DMS114 treated with DMSO at 0.1 percent for 48 hours (cell line): Measurements from ENCODE around the gene AGPAT4.

ENCODE experiments used
- DNase-seq: peaks from one replicate; lab custom pipeline; 2025; ENCODE audit not compliant: unreplicated experiment; lab: John Stamatoyannopoulos, UW

Gene AGPAT4

GRCh38 chr6:161141173-161141572, 132.7 kb downstream of the AGPAT4 start:
- no peak for DNase-seq

- DNase-seq, result no peak
Measured at GRCh38 chr6:161140554-161140875, 133.3 kb downstream of the AGPAT4 start.

GRCh38 chr6:161139766-161140553, 133.9 kb downstream of the AGPAT4 start:
- DNase-seq, result no peak

GRCh38 chr6:161139304-161139765, 134.5 kb downstream of the AGPAT4 start:
- DNase-seq, result no peak

GRCh38 chr6:161138543-161139303, 135.1 kb downstream of the AGPAT4 start:
- no peak for DNase-seq

- DNase-seq, result no peak
Measured at GRCh38 chr6:161137839-161138542, 135.9 kb downstream of the AGPAT4 start.

GRCh38 chr6:161137320-161137719, 136.5 kb downstream of the AGPAT4 start:
- no peak for DNase-seq

- no peak for DNase-seq
Measured at GRCh38 chr6:161136655-161137054, 137.2 kb downstream of the AGPAT4 start.

GRCh38 chr6:161135695-161136591, 137.9 kb downstream of the AGPAT4 start:
- no peak for DNase-seq

GRCh38 chr6:161134550-161135298, 139.1 kb downstream of the AGPAT4 start:
- DNase-seq, result no peak

- DNase-seq, result no peak
Measured at GRCh38 chr6:161133963-161134362, 139.9 kb downstream of the AGPAT4 start.

- DNase-seq, result no peak
Measured at GRCh38 chr6:161132384-161132783, 141.5 kb downstream of the AGPAT4 start.

GRCh38 chr6:161130967-161131766, 142.7 kb downstream of the AGPAT4 start:
- no peak for DNase-seq

- no peak for DNase-seq
Measured at GRCh38 chr6:161130541-161130940, 143.3 kb downstream of the AGPAT4 start.

- no peak for DNase-seq
Measured at GRCh38 chr6:161128680-161129196, 145.1 kb downstream of the AGPAT4 start.

GRCh38 chr6:161128230-161128629, 145.6 kb downstream of the AGPAT4 start:
- no peak for DNase-seq

GRCh38 chr6:161127071-161127740, 146.7 kb downstream of the AGPAT4 start:
- no peak for DNase-seq

GRCh38 chr6:161125591-161125990, 148.3 kb downstream of the AGPAT4 start:
- no peak for DNase-seq
